ENCODE data around the gene BPIFB3.
A peak's percentile ranks its signal among the peaks of the same experiment; 100 is the strongest.

Gene BPIFB3

GRCh38 chr20:33053291-33054106 is at the start of gene BPIFB3:
TSS of gene BPIFB3 (plus strand) at chr20:33053903. CDS start at chr20:33055436, 1,533 bp downstream.
- Histone ChIP-seq H3K36me3 (ENCODE audit: low read depth) (no peaks in the 10 kb centered on the region), H3K4me3 (ENCODE audit: severe bottlenecking) (no peak within 1 kb of the TSS), H3K27me3 (ENCODE audit: insufficient read depth, poor library complexity, severe bottlenecking) (no peaks in the 10 kb centered on the region), H3K27ac (ENCODE audit: poor library complexity, severe bottlenecking) (no peak within 1 kb of the TSS), H3K4me1 (ENCODE audit: insufficient read depth, poor library complexity, severe bottlenecking) (no peaks in the 10 kb centered on the region), H3K9me3 (ENCODE audit: severe bottlenecking) (no peaks in the 10 kb centered on the region)
- no peak for ATAC-seq (ENCODE audit: low read depth)
- no peak for TF ChIP-seq CTCF (IDR thresholded peaks at IDR 0.05; ENCODE audit: poor library complexity, severe bottlenecking)
- no peak for DNase-seq (ENCODE audit: low spot score)

GRCh38 chr20:33004141-33004751 is 49.5 kb upstream of the BPIFB3 start, which contains the start of gene SUN5:
TSS of gene SUN5 (minus strand) at chr20:33004433. CDS start at chr20:33004340, 93 bp downstream.
- no peaks in the 10 kb centered on the region for H3K4me1 ChIP-seq (ENCODE audit: insufficient read depth, poor library complexity, severe bottlenecking)
- no peak for ATAC-seq (ENCODE audit: low read depth)

GRCh38 chr20:33005132-33005566 is 48.6 kb upstream of the BPIFB3 start:
- no peak for ATAC-seq (ENCODE audit: low read depth)
- no peaks in the 10 kb centered on the region for H3K36me3 ChIP-seq (ENCODE audit: low read depth)
- peaks cover 6% of the 10 kb centered on the region for H3K27me3 ChIP-seq (ENCODE audit: insufficient read depth, poor library complexity, severe bottlenecking)
- no peaks in the 10 kb centered on the region for H3K4me1 ChIP-seq (ENCODE audit: insufficient read depth, poor library complexity, severe bottlenecking)
- H3K27ac ChIP-seq (ENCODE audit: poor library complexity, severe bottlenecking), result no peak overlapping the region
- peak; percentile 44 for TF ChIP-seq CTCF (IDR thresholded peaks at IDR 0.05; ENCODE audit: poor library complexity, severe bottlenecking)
- no peak for DNase-seq (ENCODE audit: low spot score)
- no peaks in the 10 kb centered on the region for H3K9me3 ChIP-seq (ENCODE audit: severe bottlenecking)
- H3K4me3 ChIP-seq (ENCODE audit: severe bottlenecking), result no peak overlapping the region

More at GRCh38 chr20:33004141-33004751, 49.5 kb upstream of the BPIFB3 start, which contains the start of gene SUN5:
- DNase-seq (ENCODE audit: low spot score), result peak; percentile 64
- Histone ChIP-seq H3K27me3 (ENCODE audit: insufficient read depth, poor library complexity, severe bottlenecking) (no peaks in the 10 kb centered on the region), H3K36me3 (ENCODE audit: low read depth) (no peaks in the 10 kb centered on the region), H3K4me3 (ENCODE audit: severe bottlenecking) (no peak within 1 kb of the TSS), H3K27ac (ENCODE audit: poor library complexity, severe bottlenecking) (no peak within 1 kb of the TSS), H3K9me3 (ENCODE audit: severe bottlenecking) (no peaks in the 10 kb centered on the region)
- no peak for TF ChIP-seq CTCF (IDR thresholded peaks at IDR 0.05; ENCODE audit: poor library complexity, severe bottlenecking)

GRCh38 chr20:33005908-33006775 is 47.6 kb upstream of the BPIFB3 start:
- H3K27ac ChIP-seq (ENCODE audit: poor library complexity, severe bottlenecking), result no peak overlapping the region
- TF ChIP-seq CTCF (IDR thresholded peaks at IDR 0.05; ENCODE audit: poor library complexity, severe bottlenecking), result no peak

More at GRCh38 chr20:33005908-33006775, 47.6 kb upstream of the BPIFB3 start:
- H3K4me1 ChIP-seq (ENCODE audit: insufficient read depth, poor library complexity, severe bottlenecking), result no peaks in the 10 kb centered on the region
- H3K4me3 ChIP-seq (ENCODE audit: severe bottlenecking), result no peak overlapping the region
- ATAC-seq (ENCODE audit: low read depth) (no peak), DNase-seq (ENCODE audit: low spot score) (peak; percentile 77)
- H3K9me3 ChIP-seq (ENCODE audit: severe bottlenecking), result no peaks in the 10 kb centered on the region
- H3K36me3 ChIP-seq (ENCODE audit: low read depth), result no peaks in the 10 kb centered on the region
- peaks cover 16% of the 10 kb centered on the region for H3K27me3 ChIP-seq (ENCODE audit: insufficient read depth, poor library complexity, severe bottlenecking)
